ENCODE data around the gene IKZF2.

Gene IKZF2

DNA sequence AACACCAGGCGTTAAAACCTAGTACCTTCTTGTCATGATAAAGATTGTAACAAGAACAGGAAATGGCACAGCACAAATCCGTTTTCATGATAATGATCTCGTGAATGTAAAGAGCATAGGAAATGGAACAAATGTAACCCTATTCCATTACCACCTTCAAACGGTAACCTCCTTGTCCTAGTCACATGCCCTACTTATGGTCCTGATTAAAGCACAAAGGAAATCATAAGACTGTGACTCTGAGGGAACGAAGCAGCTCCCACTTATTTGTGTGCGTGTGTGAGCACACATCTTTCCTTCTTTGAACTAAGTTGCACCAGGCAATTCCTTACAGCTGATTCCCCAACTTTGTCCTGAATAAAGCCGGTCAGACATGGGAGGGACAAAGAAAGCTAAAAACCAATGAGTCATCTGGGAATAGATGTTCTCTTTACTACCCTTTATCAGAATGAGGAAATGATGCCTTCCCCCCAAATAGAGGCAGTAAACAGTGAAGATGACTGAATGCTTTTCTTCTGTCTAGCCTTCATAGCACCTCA lies 192.6 kb downstream of the IKZF2 start:
- DNase-seq (ENCODE audit: low spot score), result no peak

DNA sequence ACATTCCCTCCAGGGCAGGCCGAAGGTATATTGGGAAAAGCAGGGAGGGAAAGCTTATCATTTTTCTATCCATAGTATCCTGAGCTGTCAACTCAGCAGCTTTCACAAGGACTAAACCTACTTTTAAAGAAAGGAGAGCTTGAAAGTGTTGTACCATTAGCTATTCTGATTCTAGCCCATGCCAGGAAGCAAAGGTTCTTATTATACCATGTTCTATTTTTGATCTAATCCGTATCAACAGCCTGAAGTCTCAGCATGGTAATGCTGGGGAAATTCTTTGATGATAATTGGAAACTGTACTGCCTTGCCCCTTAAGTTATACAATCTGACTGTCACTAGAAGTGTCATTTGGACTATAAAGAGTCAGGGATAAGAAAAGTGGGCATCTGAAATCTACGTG lies 193.3 kb downstream of the IKZF2 start:
- DNase-seq (ENCODE audit: low spot score), result no peak

DNA sequence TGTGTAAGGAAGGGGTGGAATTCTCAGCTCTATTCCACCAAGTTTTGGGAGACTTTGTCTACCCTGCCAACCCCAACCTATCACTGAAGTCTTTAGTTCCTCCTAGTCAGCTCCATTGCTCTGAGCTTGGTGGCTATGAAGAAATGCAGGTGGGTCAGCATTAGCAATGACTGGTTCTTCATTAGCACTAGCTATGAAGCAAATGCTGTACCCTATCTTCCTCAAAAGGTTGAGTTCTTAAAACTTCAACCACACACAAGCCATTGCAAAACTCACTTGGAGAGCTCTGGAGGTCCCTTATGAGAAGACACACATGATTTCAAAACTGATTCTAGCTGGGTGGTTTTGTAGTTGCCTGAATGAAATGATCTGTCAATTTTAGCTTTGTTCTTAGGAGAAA lies 193.8 kb downstream of the IKZF2 start:
- no peak for DNase-seq (ENCODE audit: low spot score)

DNA sequence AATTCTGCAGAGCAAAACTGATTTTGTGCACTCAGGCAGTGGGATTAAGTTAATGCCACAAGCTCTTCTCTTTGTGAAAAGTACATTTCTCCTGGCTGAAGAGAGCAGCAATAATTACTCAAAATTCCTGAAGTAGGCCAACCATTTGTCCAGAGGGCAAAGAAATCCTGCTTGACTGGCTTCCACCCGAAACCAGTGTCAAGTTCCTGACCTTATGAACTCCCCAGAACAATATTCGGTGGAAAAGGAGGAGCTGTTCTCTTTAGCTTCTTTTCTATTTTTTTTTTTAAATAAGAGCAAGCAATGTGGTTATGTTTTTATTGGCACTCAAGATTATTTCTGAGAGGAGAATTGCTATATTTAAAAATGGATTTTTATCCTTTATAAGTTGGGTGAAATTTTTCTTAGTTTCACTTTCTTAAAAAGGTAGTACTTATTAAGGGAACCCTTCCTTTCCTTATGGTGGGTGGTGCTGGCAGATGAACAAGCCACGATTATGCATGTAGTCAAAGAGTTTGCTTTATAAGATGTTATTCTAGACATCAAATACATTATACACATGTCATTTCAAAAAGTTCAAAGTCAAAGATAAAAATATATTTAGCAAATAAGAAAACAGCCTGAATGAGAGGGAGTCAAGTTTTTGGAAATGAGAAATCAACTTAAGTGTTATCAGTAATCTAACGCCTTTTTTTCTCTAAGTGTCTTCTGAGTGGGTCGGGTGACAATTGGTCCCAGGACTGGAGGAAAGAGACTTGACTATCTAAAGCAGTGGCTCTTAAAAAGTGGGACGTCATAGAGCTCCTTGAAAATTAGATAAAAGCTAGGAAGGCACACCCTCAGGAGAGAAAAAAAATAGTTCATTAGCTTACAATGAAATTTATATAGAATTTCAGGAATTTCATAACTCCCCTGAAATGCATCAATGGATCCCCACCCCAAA lies 194.5 kb downstream of the IKZF2 start:
- no peak for DNase-seq (ENCODE audit: low spot score)

DNA sequence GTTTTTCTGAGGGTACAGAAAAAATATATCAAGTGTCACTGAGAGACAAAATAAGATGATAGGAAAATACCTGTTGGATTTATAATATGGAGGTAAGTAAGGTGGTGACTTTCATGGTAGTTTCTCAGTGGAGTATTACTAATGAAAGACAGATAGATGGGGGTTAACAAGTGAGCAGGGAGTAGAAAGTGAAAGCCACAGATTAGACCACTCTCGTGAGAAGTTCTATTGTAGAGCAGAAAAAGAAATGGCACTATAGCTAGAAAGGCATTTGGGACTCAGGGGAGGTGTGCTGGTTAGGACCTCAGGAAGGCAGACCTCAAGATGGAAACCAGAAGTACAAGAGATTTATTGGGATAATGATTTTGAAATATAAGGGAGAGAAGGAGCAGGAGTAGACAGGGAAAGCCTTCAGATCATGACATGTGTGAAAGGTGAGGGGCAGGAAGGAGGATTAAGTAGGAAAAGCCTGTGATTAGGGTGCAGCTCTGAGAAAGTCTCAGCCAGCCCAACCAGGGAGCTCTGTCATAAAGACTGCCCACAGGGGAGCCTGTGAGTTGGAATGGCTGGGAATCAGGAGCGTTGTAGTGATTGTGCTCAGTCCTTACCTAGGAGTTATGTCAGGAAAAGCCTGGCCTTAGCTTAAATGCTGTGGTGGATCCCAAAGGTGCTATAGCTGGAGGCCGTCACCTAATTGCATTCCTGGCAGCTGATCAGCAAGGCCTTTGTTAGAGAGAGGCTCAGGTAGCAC lies 198.1 kb downstream of the IKZF2 start:
- DNase-seq (ENCODE audit: low spot score), result no peak

DNA sequence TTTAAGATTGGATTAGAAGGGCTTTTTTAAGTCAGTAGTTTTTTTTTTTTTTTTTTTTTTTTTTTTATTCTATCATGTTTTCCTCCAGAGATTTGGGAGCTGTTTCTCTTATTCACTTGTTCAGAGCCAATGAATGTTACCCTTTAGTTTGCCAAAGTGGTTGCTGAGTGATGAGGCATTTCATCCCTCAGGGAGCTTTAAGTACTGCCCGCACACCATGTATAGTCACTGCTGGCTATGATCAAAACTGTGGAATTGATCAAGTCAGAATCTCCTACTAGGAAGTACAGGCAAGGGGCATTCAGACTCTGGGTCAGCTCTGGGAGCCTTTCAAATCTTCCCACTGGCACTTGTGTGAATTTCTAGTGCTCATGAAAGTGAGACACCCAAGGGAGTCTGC lies 201.6 kb downstream of the IKZF2 start:
- no peak for DNase-seq (ENCODE audit: low spot score)
